ENCODE results near the gene USP46.

DNA sequence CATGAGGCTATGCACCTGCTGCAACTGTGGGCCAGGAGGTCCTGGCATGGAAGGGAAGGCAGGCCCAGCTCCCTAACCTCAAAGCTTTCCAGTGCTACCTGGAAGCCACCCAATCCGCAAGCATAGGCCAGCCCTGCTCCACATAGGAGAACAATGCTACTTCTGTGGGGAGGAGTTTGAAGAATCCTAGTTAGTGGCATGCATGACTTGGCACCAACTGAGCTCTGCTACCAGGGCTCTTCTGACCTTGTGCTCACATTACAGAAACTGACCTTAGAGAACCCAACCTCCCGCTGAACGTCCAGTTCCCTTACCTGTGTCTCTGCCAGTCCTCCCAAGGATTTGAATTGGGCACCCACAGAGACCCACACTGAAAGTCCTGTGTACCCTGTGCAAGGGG is 58.8 kb downstream of the USP46 start:
- TF ChIP-seq, protein P1, sequence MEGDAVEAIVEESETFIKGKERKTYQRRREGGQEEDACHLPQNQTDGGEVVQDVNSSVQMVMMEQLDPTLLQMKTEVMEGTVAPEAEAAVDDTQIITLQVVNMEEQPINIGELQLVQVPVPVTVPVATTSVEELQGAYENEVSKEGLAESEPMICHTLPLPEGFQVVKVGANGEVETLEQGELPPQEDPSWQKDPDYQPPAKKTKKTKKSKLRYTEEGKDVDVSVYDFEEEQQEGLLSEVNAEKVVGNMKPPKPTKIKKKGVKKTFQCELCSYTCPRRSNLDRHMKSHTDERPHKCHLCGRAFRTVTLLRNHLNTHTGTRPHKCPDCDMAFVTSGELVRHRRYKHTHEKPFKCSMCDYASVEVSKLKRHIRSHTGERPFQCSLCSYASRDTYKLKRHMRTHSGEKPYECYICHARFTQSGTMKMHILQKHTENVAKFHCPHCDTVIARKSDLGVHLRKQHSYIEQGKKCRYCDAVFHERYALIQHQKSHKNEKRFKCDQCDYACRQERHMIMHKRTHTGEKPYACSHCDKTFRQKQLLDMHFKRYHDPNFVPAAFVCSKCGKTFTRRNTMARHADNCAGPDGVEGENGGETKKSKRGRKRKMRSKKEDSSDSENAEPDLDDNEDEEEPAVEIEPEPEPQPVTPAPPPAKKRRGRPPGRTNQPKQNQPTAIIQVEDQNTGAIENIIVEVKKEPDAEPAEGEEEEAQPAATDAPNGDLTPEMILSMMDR (IDR thresholded peaks at IDR 0.05): no peak
- no peak for TF ChIP-seq ZNF138 (CRISPR knock-in tag; conservative IDR thresholded peaks at IDR 0.05)
- TF ChIP-seq JUN (CRISPR knock-in tag; IDR thresholded peaks at IDR 0.05): no peak
- TF ChIP-seq, protein P2, sequence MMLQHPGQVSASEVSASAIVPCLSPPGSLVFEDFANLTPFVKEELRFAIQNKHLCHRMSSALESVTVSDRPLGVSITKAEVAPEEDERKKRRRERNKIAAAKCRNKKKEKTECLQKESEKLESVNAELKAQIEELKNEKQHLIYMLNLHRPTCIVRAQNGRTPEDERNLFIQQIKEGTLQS (CRISPR knock-in tag; conservative IDR thresholded peaks at IDR 0.05): no peak
- no peak for TF ChIP-seq ZNF416 (CRISPR knock-in tag; IDR thresholded peaks at IDR 0.05)
- no peak for TF ChIP-seq TCF7 (CRISPR knock-in tag; IDR thresholded peaks at IDR 0.05; ENCODE audit: low read depth)
- no peak for TF ChIP-seq CBFB (CRISPR knock-in tag; IDR thresholded peaks at IDR 0.05; ENCODE audit: low read depth)
- no peak for TF ChIP-seq TEAD4 (CRISPR knock-in tag; IDR thresholded peaks at IDR 0.05)
- TF ChIP-seq ATF1 (CRISPR knock-in tag; IDR thresholded peaks at IDR 0.05): no peak
- TF ChIP-seq CREB1 (CRISPR knock-in tag; IDR thresholded peaks at IDR 0.05): no peak
- no peak for TF ChIP-seq ZNF317 (CRISPR knock-in tag; IDR thresholded peaks at IDR 0.05; ENCODE audit: borderline replicate concordance, low read depth)
